ENCODE data around the gene ATOSB. TPM values are rescaled to one million over a fixed set of nuclear protein-coding genes. Genes with fewer than 3 reads are reported as not detected.

Gene ATOSB
- total RNA-seq, 1 experiment from 2014 or later, result 10.2 TPM

GRCh38 chr9:35069020-35069419, 46.6 kb downstream of the ATOSB start:
- Histone ChIP-seq H3K9me3 (ENCODE audit: control insufficient read depth in 1 of 2, insufficient read depth in 1 of 2, low read depth in 1 of 2, low read length in 2 of 2) (no peaks in the 10 kb centered on the region), H3K4me3 (replicated peaks in 1 of 2; ENCODE audit: low read depth in 1 of 2, low read length in 2 of 2) (no peak overlapping the region), H3K4me1 (ENCODE audit: control insufficient read depth in 1 of 2, insufficient read depth in 2 of 2, low read length in 2 of 2) (peaks cover 11 to 24% of the 10 kb centered on the region in 2 experiments), H4K20me1 (ENCODE audit: insufficient read depth) (peaks cover 25% of the 10 kb centered on the region; the same call in 1 of the 2 replicates), H3K27me3 (ENCODE audit: insufficient read depth, low read length) (no peaks in the 10 kb centered on the region), H2AFZ (ENCODE audit: low read depth, low read length, poor library complexity, severe bottlenecking) (no peak overlapping the region), H3K36me3 (ENCODE audit: control insufficient read depth in 1 of 2, insufficient read depth in 2 of 2, low read length in 2 of 2) (peaks cover 40 to 63% of the 10 kb centered on the region in 2 experiments), H3K79me2 (ENCODE audit: insufficient read depth, low read length) (peaks cover 79% of the 10 kb centered on the region), H3K27ac (ENCODE audit: low read depth, low read length) (no peak overlapping the region), H3K9ac (ENCODE audit: low read length) (no peak overlapping the region), H3K9me2 (ENCODE audit: insufficient read depth) (no peaks in the 10 kb centered on the region), H3K4me2 (ENCODE audit: low read length) (no peak overlapping the region)
- ATAC-seq (no peak), DNase-seq (ENCODE audit: low read depth, low spot score) (no peak)
- intact Hi-C loops (cut with micrococcal nuclease), result no loop called here
- no peak for TF ChIP-seq ELF1 (IDR thresholded peaks at IDR 0.05; ENCODE audit: borderline replicate concordance, low read depth)
- no peak for TF ChIP-seq ZFX (IDR thresholded peaks at IDR 0.05)
- TF ChIP-seq JUND (IDR thresholded peaks at IDR 0.05), result no peak
- no peak for TF ChIP-seq SRF (IDR thresholded peaks at IDR 0.05; ENCODE audit: low read depth)
- ChIA-PET RAD21 (ENCODE audit: low non-redundant PET in 1 of 2, low total read pairs in 2 of 2, uncharacterized antibody in 2 of 2, unreplicated experiment in 2 of 2) (no interaction called here), CTCF (interaction anchor here (0.6 to 1.1 kb wide), 2 partner anchors 18 to 187 kb away, joined by 3 read pairs; no protein-coding TSS in a partner anchor), POLR2A (interaction anchor here (0.9 kb wide), 1 partner anchor 170 kb away, joined by 3 read pairs; no protein-coding TSS in a partner anchor)
- BruUV-seq (replicated peaks), result no TSS peak

GRCh38 chr9:35067056-35067455, 48.6 kb downstream of the ATOSB start:
- ATAC-seq (no peak), DNase-seq (ENCODE audit: low read depth, low spot score) (no peak)
- Histone ChIP-seq H3K27ac (ENCODE audit: low read depth, low read length) (no peak overlapping the region), H3K79me2 (ENCODE audit: insufficient read depth, low read length) (peaks cover 96% of the 10 kb centered on the region), H3K9ac (ENCODE audit: low read length) (no peak overlapping the region), H3K9me3 (ENCODE audit: control insufficient read depth in 1 of 2, insufficient read depth in 1 of 2, low read depth in 1 of 2, low read length in 2 of 2) (no peaks in the 10 kb centered on the region), H3K9me2 (ENCODE audit: insufficient read depth) (no peaks in the 10 kb centered on the region), H3K4me2 (ENCODE audit: low read length) (no peak overlapping the region), H4K20me1 (ENCODE audit: insufficient read depth) (peaks cover 25% of the 10 kb centered on the region; the same call in 1 of the 2 replicates), H3K4me3 (replicated peaks in 1 of 2; ENCODE audit: low read depth in 1 of 2, low read length in 2 of 2) (no peak overlapping the region), H3K27me3 (ENCODE audit: insufficient read depth, low read length) (no peaks in the 10 kb centered on the region), H2AFZ (ENCODE audit: low read depth, low read length, poor library complexity, severe bottlenecking) (no peak overlapping the region), H3K36me3 (ENCODE audit: control insufficient read depth in 1 of 2, insufficient read depth in 2 of 2, low read length in 2 of 2) (peaks cover 58 to 79% of the 10 kb centered on the region in 2 experiments), H3K4me1 (ENCODE audit: control insufficient read depth in 1 of 2, insufficient read depth in 2 of 2, low read length in 2 of 2) (peaks cover 6 to 14% of the 10 kb centered on the region in 2 experiments; a peak in 3 of 4 replicates)
- POLR2A ChIA-PET, result no interaction called here
- RAD21 ChIA-PET (ENCODE audit: low non-redundant PET in 1 of 2, low total read pairs in 2 of 2, uncharacterized antibody in 2 of 2, unreplicated experiment in 2 of 2), result no interaction called here
- CTCF ChIA-PET, result interaction anchor here (1.2 kb wide), 1 partner anchor 16 kb away, joined by 4 read pairs; no protein-coding TSS in a partner anchor
- intact Hi-C loops (cut with micrococcal nuclease), result no loop called here
- BruUV-seq (replicated peaks), result no TSS peak
- TF ChIP-seq SIN3A (IDR thresholded peaks at IDR 0.05; ENCODE audit: low read depth) (no peak), CBX3 (IDR thresholded peaks at IDR 0.05; ENCODE audit: low read depth) (no peak), FOSL1 (IDR thresholded peaks at IDR 0.05; ENCODE audit: low read depth) (no peak), ZNF274 (IDR thresholded peaks at IDR 0.05; ENCODE audit: low read depth, low read length) (no peak), RAD21 (IDR thresholded peaks at IDR 0.05; ENCODE audit: low read depth) (no peak), EGR1 (IDR thresholded peaks at IDR 0.05; ENCODE audit: low read depth) (no peak), MAX (IDR thresholded peaks at IDR 0.05) (no peak), SRF (IDR thresholded peaks at IDR 0.05; ENCODE audit: low read depth) (no peak), TCF7L2 (IDR thresholded peaks at IDR 0.05; ENCODE audit: borderline replicate concordance, extremely low read depth, insufficient read depth, insufficient read length) (no peak), ELF1 (IDR thresholded peaks at IDR 0.05; ENCODE audit: borderline replicate concordance, low read depth) (no peak), CEBPB (IDR thresholded peaks at IDR 0.05; ENCODE audit: low read depth) (no peak), ATF3 (IDR thresholded peaks at IDR 0.05) (no peak), POLR2AphosphoS5 (IDR thresholded peaks at IDR 0.05; ENCODE audit: low read depth, low read length) (no peak), POLR2A (IDR thresholded peaks at IDR 0.05; ENCODE audit: borderline replicate concordance, extremely low read depth, insufficient read depth, insufficient read length) (no peak), CTCF (IDR thresholded peaks at IDR 0.05 in 2 of 3, conservative IDR thresholded peaks at IDR 0.05 in 1 of 3; ENCODE audit: borderline replicate concordance in 1 of 3, insufficient read depth in 1 of 3, low read depth in 2 of 3, low read length in 2 of 3) (no peak), JUND (IDR thresholded peaks at IDR 0.05) (no peak), EZH2 (IDR thresholded peaks at IDR 0.05) (no peak), EZH2phosphoT487 (IDR thresholded peaks at IDR 0.05; ENCODE audit: borderline replicate concordance) (no peak)

Data from HCT116 (cell line).